ENCODE measurements around the gene CST8.
"Not testable (repeated sequence)": the region's sequence is repeated elsewhere in the genome, so short reads cannot be mapped to it uniquely, and the experiment has no call there.

The CST8 gene

GRCh38 chr20:23490817-23491216, at the start of gene CST8:
Gene CST8 (plus strand): TSS chr20:23491117. CDS start chr20:23491668, 551 bp downstream.
- no peak for DNase-seq (ENCODE audit: low read depth)

- peak; percentile 72 for DNase-seq (ENCODE audit: low read depth)
Measured at GRCh38 chr20:23441850-23442313, 49.0 kb upstream of the CST8 start.

GRCh38 chr20:23442436-23442835, 48.5 kb upstream of the CST8 start:
- no peak for DNase-seq (ENCODE audit: low read depth)

- DNase-seq (ENCODE audit: low read depth) = no peak
Measured at GRCh38 chr20:23444859-23445258, 46.1 kb upstream of the CST8 start.

GRCh38 chr20:23445596-23446217, 45.2 kb upstream of the CST8 start:
- peak; percentile 86 for DNase-seq (ENCODE audit: low read depth)

GRCh38 chr20:23446505-23446904, 44.4 kb upstream of the CST8 start:
- peak; percentile 38 for DNase-seq (ENCODE audit: low read depth)

- DNase-seq (ENCODE audit: low read depth) = no peak
Measured at GRCh38 chr20:23448167-23448566, 42.8 kb upstream of the CST8 start.

- DNase-seq (ENCODE audit: low read depth) = no peak
Measured at GRCh38 chr20:23449421-23449820, 41.5 kb upstream of the CST8 start.

GRCh38 chr20:23450877-23451276, 40.0 kb upstream of the CST8 start:
- DNase-seq (ENCODE audit: low read depth) = no peak

- no peak for DNase-seq (ENCODE audit: low read depth)
Measured at GRCh38 chr20:23451956-23452487, 38.9 kb upstream of the CST8 start.

GRCh38 chr20:23452776-23453175, 38.1 kb upstream of the CST8 start, which contains the start of gene CST11:
Gene CST11 (minus strand): TSS chr20:23452876. CDS start chr20:23452811, 65 bp downstream.
- DNase-seq (ENCODE audit: low read depth) = no peak

GRCh38 chr20:23453549-23454543, 37.1 kb upstream of the CST8 start:
- DNase-seq (ENCODE audit: low read depth) = no peak

GRCh38 chr20:23454816-23455215, 36.1 kb upstream of the CST8 start:
- DNase-seq (ENCODE audit: low read depth) = no peak

- DNase-seq (ENCODE audit: low read depth) = no peak
Measured at GRCh38 chr20:23455639-23456038, 35.3 kb upstream of the CST8 start.

GRCh38 chr20:23456409-23456808, 34.5 kb upstream of the CST8 start:
- no peak for DNase-seq (ENCODE audit: low read depth)

GRCh38 chr20:23456873-23457272, 34.0 kb upstream of the CST8 start:
- no peak for DNase-seq (ENCODE audit: low read depth)

GRCh38 chr20:23459461-23460150, 31.3 kb upstream of the CST8 start:
- no peak for DNase-seq (ENCODE audit: low read depth)

- no peak for DNase-seq (ENCODE audit: low read depth)
Measured at GRCh38 chr20:23461180-23461579, 29.7 kb upstream of the CST8 start.

GRCh38 chr20:23466961-23467360, 24.0 kb upstream of the CST8 start:
- not testable (repeated sequence) for DNase-seq (ENCODE audit: low read depth)

- DNase-seq (ENCODE audit: low read depth) = not testable (repeated sequence)
Measured at GRCh38 chr20:23472306-23472705, 18.6 kb upstream of the CST8 start.

GRCh38 chr20:23473293-23473692, 17.6 kb upstream of the CST8 start:
- DNase-seq (ENCODE audit: low read depth) = not testable (repeated sequence)

GRCh38 chr20:23475395-23475794, 15.5 kb upstream of the CST8 start:
- no peak for DNase-seq (ENCODE audit: low read depth)
